Right lobe of liver (tissue), 4 donors: Measurements from ENCODE around the gene ALPI.

ENCODE experiments used
- CTCF ChIP-seq, 4 donors: fragments of 200-600 bp in 3 of 4; fragments of 450-650 bp in 1 of 4; IDR thresholded peaks; one replicate each; pipeline versions ENCODE4 v1.5.1 to v1.8.0; 2016 to 2022; ENCODE audit warnings: antibody characterized with exemption in 4 of 4, mild to moderate bottlenecking in 2 of 4
- POLR2A ChIP-seq: fragments of 450-650 bp; IDR thresholded peaks from one replicate; pipeline ENCODE4 v1.6.1; 2017; ENCODE audit warnings: antibody characterized with exemption, mild to moderate bottlenecking
- donor health status: DM: no; HTN: no; CAD: no.
- donor health status: DM: no; HTN: no; CAD: no.
- donor health status: DM: no; HTN: yes; CAD: no.

- TF ChIP-seq POLR2A (no peak), CTCF (IDR thresholded peaks at IDR 0.05) (no peak)
Observed at GRCh38 chr2:232501794-232502390, 45.9 kb downstream of the ALPI start.
